Measurements from ENCODE around the gene ADAMTSL4.
"Not testable (repeated sequence)": the region's sequence is repeated elsewhere in the genome, so short reads cannot be mapped to it uniquely, and the experiment has no call there.

The ADAMTSL4 gene

GRCh38 chr1:150582371-150582770 is 33.2 kb downstream of the ADAMTSL4 start:
- H3K36me3 Mint-ChIP-seq (ENCODE audit: low read depth) = peaks cover 38% of the 10 kb centered on the region
- H3K4me1 Mint-ChIP-seq = peaks cover 21% of the 10 kb centered on the region
- no peaks in the 10 kb centered on the region for H3K9me3 Mint-ChIP-seq
- no peak overlapping the region for H3K27ac Mint-ChIP-seq
- no peak for DNase-seq
- TF ChIP-seq CTCF (IDR thresholded peaks at IDR 0.05) = no peak
- no peaks in the 10 kb centered on the region for H3K27me3 Mint-ChIP-seq (ENCODE audit: low read depth, poor library complexity)
- no peak overlapping the region for H3K4me3 Mint-ChIP-seq

GRCh38 chr1:150596095-150596892 is 47.1 kb downstream of the ADAMTSL4 start:
- Mint-ChIP-seq H3K4me3 (no peak overlapping the region), H3K36me3 (ENCODE audit: low read depth) (peaks cover 61% of the 10 kb centered on the region), H3K27ac (no peak overlapping the region), H3K4me1 (peaks cover 6% of the 10 kb centered on the region), H3K9me3 (peaks cover 11% of the 10 kb centered on the region), H3K27me3 (ENCODE audit: low read depth, poor library complexity) (peaks cover 5% of the 10 kb centered on the region)
- TF ChIP-seq CTCF (IDR thresholded peaks at IDR 0.05) = no peak
- DNase-seq = no peak

- no peak for DNase-seq
- Mint-ChIP-seq H3K36me3 (ENCODE audit: low read depth) (peaks cover 54% of the 10 kb centered on the region), H3K27ac (no peak overlapping the region)
These were observed 47.8 kb downstream of the ADAMTSL4 start for GRCh38 chr1:150596976-150597375.

GRCh38 chr1:150598346-150598745 is 49.1 kb downstream of the ADAMTSL4 start:
- H3K27me3 Mint-ChIP-seq (ENCODE audit: low read depth, poor library complexity); H3K4me3 Mint-ChIP-seq; H3K27ac Mint-ChIP-seq; H3K4me1 Mint-ChIP-seq; DNase-seq: not testable (repeated sequence)
- Mint-ChIP-seq H3K9me3 (peaks cover 10% of the 10 kb centered on the region), H3K36me3 (ENCODE audit: low read depth) (peaks cover 54% of the 10 kb centered on the region)

More at GRCh38 chr1:150596976-150597375, 47.8 kb downstream of the ADAMTSL4 start:
- TF ChIP-seq CTCF (IDR thresholded peaks at IDR 0.05) = no peak
- H3K4me1 Mint-ChIP-seq = peaks cover 6% of the 10 kb centered on the region
- H3K4me3 Mint-ChIP-seq = no peak overlapping the region
- H3K27me3 Mint-ChIP-seq (ENCODE audit: low read depth, poor library complexity) = peaks cover 4% of the 10 kb centered on the region
- peaks cover 11% of the 10 kb centered on the region for H3K9me3 Mint-ChIP-seq

- peaks cover 44% of the 10 kb centered on the region for H3K36me3 Mint-ChIP-seq (ENCODE audit: low read depth)
- H3K4me1 Mint-ChIP-seq = peaks cover 8% of the 10 kb centered on the region
- no peaks in the 10 kb centered on the region for H3K27me3 Mint-ChIP-seq (ENCODE audit: low read depth, poor library complexity)
- DNase-seq = no peak
- no peak overlapping the region for H3K27ac Mint-ChIP-seq
- no peak overlapping the region for H3K4me3 Mint-ChIP-seq
- TF ChIP-seq CTCF (IDR thresholded peaks at IDR 0.05) = no peak
- H3K9me3 Mint-ChIP-seq = no peaks in the 10 kb centered on the region
These were observed 52.3 kb downstream of the ADAMTSL4 start for GRCh38 chr1:150601540-150601939.

- not testable (repeated sequence) for H3K4me3 Mint-ChIP-seq; H3K4me1 Mint-ChIP-seq; DNase-seq; H3K27me3 Mint-ChIP-seq (ENCODE audit: low read depth, poor library complexity); H3K9me3 Mint-ChIP-seq; H3K27ac Mint-ChIP-seq
- peaks cover 43% of the 10 kb centered on the region for H3K36me3 Mint-ChIP-seq (ENCODE audit: low read depth)
These were observed 53.2 kb downstream of the ADAMTSL4 start for GRCh38 chr1:150602372-150602771.

- no peak for TF ChIP-seq CTCF (IDR thresholded peaks at IDR 0.05)
- Mint-ChIP-seq H3K4me1 (peaks cover 8% of the 10 kb centered on the region), H3K27me3 (ENCODE audit: low read depth, poor library complexity) (no peaks in the 10 kb centered on the region), H3K9me3 (no peaks in the 10 kb centered on the region), H3K4me3 (no peak overlapping the region), H3K36me3 (ENCODE audit: low read depth) (peaks cover 38% of the 10 kb centered on the region), H3K27ac (no peak overlapping the region)
- no peak for DNase-seq
These were observed 54.5 kb downstream of the ADAMTSL4 start for GRCh38 chr1:150603711-150604110.
